Muscle layer of colon (tissue), 2 donors: ENCODE data around the gene DLK1.

ENCODE experiments used
- H3K27ac ChIP-seq: one replicate; pipeline ENCODE4 v1.7.0; 2013; ENCODE audit warnings: low read depth, mild to moderate bottlenecking, low read length, moderate library complexity
- H3K27me3 ChIP-seq, 2 donors: one replicate each; pipeline ENCODE4 v1.7.0; 2013; ENCODE audit warnings: low read length in 2 of 2, mild to moderate bottlenecking in 2 of 2; ENCODE audit not compliant: insufficient read depth in 2 of 2, control insufficient read depth in 1 of 2
- H3K36me3 ChIP-seq: one replicate; pipeline ENCODE4 v1.7.0; 2013; ENCODE audit warnings: mild to moderate bottlenecking, low read length; ENCODE audit not compliant: insufficient read depth
- H3K4me1 ChIP-seq: one replicate; pipeline ENCODE4 v1.7.0; 2013; ENCODE audit warnings: mild to moderate bottlenecking, low read length; ENCODE audit not compliant: insufficient read depth
- H3K4me3 ChIP-seq, 2 donors: one replicate each; pipeline ENCODE4 v1.7.0; 2013; ENCODE audit warnings: low read length in 2 of 2, low read depth in 1 of 2, mild to moderate bottlenecking in 1 of 2, moderate library complexity in 1 of 2
- H3K9ac ChIP-seq: one replicate; pipeline ENCODE4 v1.7.0; 2013; ENCODE audit warnings: low read length
- H3K9me3 ChIP-seq: one replicate; pipeline ENCODE4 v1.7.0; 2013; ENCODE audit warnings: mild to moderate bottlenecking, low read length
- donor health status: abdominal sarcoma.
- donor health status: Adenocarcinoma of cecum.

The DLK1 gene

GRCh38 chr14:100738704-100739131, 12.0 kb downstream of the DLK1 start:
- H3K9ac ChIP-seq: no peak overlapping the region
- H3K27me3 ChIP-seq: no peaks in the 10 kb centered on the region
- no peaks in the 10 kb centered on the region for H3K4me1 ChIP-seq
- H3K4me3 ChIP-seq: no peak overlapping the region
- no peaks in the 10 kb centered on the region for H3K36me3 ChIP-seq
- no peak overlapping the region for H3K27ac ChIP-seq
- H3K9me3 ChIP-seq: no peaks in the 10 kb centered on the region

- no peaks in the 10 kb centered on the region for H3K9me3 ChIP-seq
- no peaks in the 10 kb centered on the region for H3K36me3 ChIP-seq
- no peak overlapping the region for H3K27ac ChIP-seq
- no peak overlapping the region for H3K9ac ChIP-seq
- H3K4me1 ChIP-seq: no peaks in the 10 kb centered on the region
- no peak overlapping the region for H3K4me3 ChIP-seq
- no peaks in the 10 kb centered on the region for H3K27me3 ChIP-seq
Observed at GRCh38 chr14:100739306-100739705, 12.6 kb downstream of the DLK1 start.

- no peak overlapping the region for H3K4me3 ChIP-seq
- H3K9me3 ChIP-seq: no peaks in the 10 kb centered on the region
- H3K36me3 ChIP-seq: no peaks in the 10 kb centered on the region
- H3K4me1 ChIP-seq: no peaks in the 10 kb centered on the region
- H3K9ac ChIP-seq: no peak overlapping the region
- H3K27me3 ChIP-seq: no peaks in the 10 kb centered on the region
- H3K27ac ChIP-seq: no peak overlapping the region
Observed at GRCh38 chr14:100740196-100740825, 13.6 kb downstream of the DLK1 start.

- H3K4me3 ChIP-seq: no peak overlapping the region
- H3K27me3 ChIP-seq: no peaks in the 10 kb centered on the region
- H3K36me3 ChIP-seq: no peaks in the 10 kb centered on the region
- no peak overlapping the region for H3K9ac ChIP-seq
- H3K9me3 ChIP-seq: no peaks in the 10 kb centered on the region
- H3K4me1 ChIP-seq: no peaks in the 10 kb centered on the region
- H3K27ac ChIP-seq: no peak overlapping the region
Observed at GRCh38 chr14:100740929-100741328, 14.2 kb downstream of the DLK1 start.

- Histone ChIP-seq H3K9me3 (no peaks in the 10 kb centered on the region), H3K27ac (no peak overlapping the region), H3K9ac (no peak overlapping the region), H3K27me3 (no peaks in the 10 kb centered on the region), H3K4me3 (no peak overlapping the region), H3K36me3 (no peaks in the 10 kb centered on the region), H3K4me1 (no peaks in the 10 kb centered on the region)
Observed at GRCh38 chr14:100741966-100742365, 15.3 kb downstream of the DLK1 start.

- no peaks in the 10 kb centered on the region for H3K4me1 ChIP-seq
- H3K27me3 ChIP-seq: no peaks in the 10 kb centered on the region
- H3K4me3 ChIP-seq: no peak overlapping the region
- no peaks in the 10 kb centered on the region for H3K9me3 ChIP-seq
- H3K36me3 ChIP-seq: no peaks in the 10 kb centered on the region
- no peak overlapping the region for H3K9ac ChIP-seq
- H3K27ac ChIP-seq: no peak overlapping the region
Observed at GRCh38 chr14:100746326-100746725, 19.6 kb downstream of the DLK1 start.

- Histone ChIP-seq H3K9me3 (no peaks in the 10 kb centered on the region), H3K27me3 (no peaks in the 10 kb centered on the region), H3K4me3 (no peak overlapping the region), H3K27ac (no peak overlapping the region), H3K36me3 (no peaks in the 10 kb centered on the region), H3K9ac (no peak overlapping the region), H3K4me1 (no peaks in the 10 kb centered on the region)
Observed at GRCh38 chr14:100747021-100747586, 20.4 kb downstream of the DLK1 start.

GRCh38 chr14:100747736-100748135, 21.0 kb downstream of the DLK1 start:
- H3K36me3 ChIP-seq: no peaks in the 10 kb centered on the region
- H3K9ac ChIP-seq: no peak overlapping the region
- H3K9me3 ChIP-seq: no peaks in the 10 kb centered on the region
- no peaks in the 10 kb centered on the region for H3K27me3 ChIP-seq
- H3K4me1 ChIP-seq: no peaks in the 10 kb centered on the region
- no peak overlapping the region for H3K27ac ChIP-seq
- H3K4me3 ChIP-seq: no peak overlapping the region

- Histone ChIP-seq H3K4me1 (no peaks in the 10 kb centered on the region), H3K36me3 (no peaks in the 10 kb centered on the region), H3K27ac (no peak overlapping the region), H3K9ac (no peak overlapping the region), H3K4me3 (no peak overlapping the region), H3K9me3 (no peaks in the 10 kb centered on the region), H3K27me3 (no peaks in the 10 kb centered on the region)
Observed at GRCh38 chr14:100748403-100748802, 21.7 kb downstream of the DLK1 start.

- H3K4me1 ChIP-seq: no peaks in the 10 kb centered on the region
- no peaks in the 10 kb centered on the region for H3K27me3 ChIP-seq
- no peaks in the 10 kb centered on the region for H3K9me3 ChIP-seq
- H3K27ac ChIP-seq: no peak overlapping the region
- no peaks in the 10 kb centered on the region for H3K36me3 ChIP-seq
- no peak overlapping the region for H3K4me3 ChIP-seq
- H3K9ac ChIP-seq: no peak overlapping the region
Observed at GRCh38 chr14:100748944-100749343, 22.3 kb downstream of the DLK1 start.

- H3K36me3 ChIP-seq: no peaks in the 10 kb centered on the region
- H3K9me3 ChIP-seq: no peaks in the 10 kb centered on the region
- H3K27ac ChIP-seq: no peak overlapping the region
- H3K4me1 ChIP-seq: no peaks in the 10 kb centered on the region
- H3K4me3 ChIP-seq: no peak overlapping the region
- no peaks in the 10 kb centered on the region for H3K27me3 ChIP-seq
- no peak overlapping the region for H3K9ac ChIP-seq
Observed at GRCh38 chr14:100749967-100750597, 23.4 kb downstream of the DLK1 start.
